Thoracic aorta (tissue), 2 donors: Measurements from ENCODE around the gene MLF2. TPM values are rescaled to one million over a fixed set of nuclear protein-coding genes. Genes with fewer than 3 reads are reported as not detected.

Source experiments
- ATAC-seq: fragments of 150-250 bp; one replicate; pipeline ENCODE4 v1.8.0; 2017; ENCODE audit warnings: low read depth; ENCODE audit not compliant: insufficient number of reproducible peaks, low FRiP score
- DNase-seq: peaks from one replicate; pipeline ENCODE4 v3.0.0-alpha.2; 2020; ENCODE audit warnings: low spot score
- H3K27ac ChIP-seq, 2 donors: fragments of 200-600 bp; sonication (generic); 1 replicate in 1 of 2; 2 replicates in 1 of 2; pipeline ENCODE4 v1.5.1; 2016; ENCODE audit warnings: mild to moderate bottlenecking in 2 of 2, moderate library complexity in 2 of 2
- H3K27me3 ChIP-seq: fragments of 200-600 bp; sonication (generic); replicated peaks from 2 replicates; pipeline ENCODE4 v1.6.0; 2016; ENCODE audit warnings: mild to moderate bottlenecking; ENCODE audit not compliant: insufficient read depth
- H3K36me3 ChIP-seq: fragments of 200-600 bp; sonication (generic); one replicate; pipeline ENCODE4 v1.5.1; 2016
- H3K4me1 ChIP-seq, 2 donors: fragments of 200-600 bp; sonication (generic); 1 replicate in 1 of 2; 2 replicates in 1 of 2; pipeline versions ENCODE4 v1.5.1 to v1.6.0; 2016; ENCODE audit warnings: low read depth in 2 of 2, mild to moderate bottlenecking in 1 of 2; ENCODE audit not compliant: control insufficient read depth in 1 of 2
- H3K4me3 ChIP-seq: fragments of 200-600 bp; sonication (generic); 2 replicates; pipeline ENCODE4 v1.5.1; 2016; ENCODE audit warnings: mild to moderate bottlenecking
- H3K9me3 ChIP-seq: fragments of 200-600 bp; sonication (generic); 2 replicates; pipeline ENCODE4 v1.5.1; 2016
- CTCF ChIP-seq: fragments of 200-600 bp; sonication (generic); IDR thresholded peaks from one replicate; pipeline ENCODE4 v1.5.1; 2019; ENCODE audit warnings: antibody characterized with exemption
- total RNA-seq, 2 donors: library from RNA; depleted of rRNA; stranded (reverse); fragments of >200 nt; gene quantifications; one replicate each; pipeline versions ENCODE4 v1.1.0 to v1.2.3, GENCODE V29; 2016

MLF2 gene
- total RNA-seq, 2 donors from 2014 or later = 129 to 179 TPM

- H3K9me3 ChIP-seq = no peaks in the 10 kb centered on the region
- TF ChIP-seq CTCF = no peak
- no peak overlapping the region for H3K27ac ChIP-seq
- no peaks in the 10 kb centered on the region for H3K27me3 ChIP-seq
- DNase-seq = no peak
- no peak for ATAC-seq
- no peaks in the 10 kb centered on the region for H3K36me3 ChIP-seq
- no peak overlapping the region for H3K4me3 ChIP-seq
- H3K4me1 ChIP-seq = no peaks in the 10 kb centered on the region
These were observed 33.6 kb upstream of the MLF2 start for GRCh38 chr12:6786416-6787094.

- Histone ChIP-seq H3K4me1 (no peaks in the 10 kb centered on the region), H3K9me3 (no peaks in the 10 kb centered on the region), H3K27ac (no peak overlapping the region), H3K4me3 (no peak overlapping the region), H3K36me3 (no peaks in the 10 kb centered on the region), H3K27me3 (no peaks in the 10 kb centered on the region)
- DNase-seq (no peak), ATAC-seq (no peak)
- TF ChIP-seq CTCF = no peak
These were observed 31.8 kb upstream of the MLF2 start for GRCh38 chr12:6784761-6785160.

GRCh38 chr12:6784296-6784695, 31.4 kb upstream of the MLF2 start:
- Histone ChIP-seq H3K4me1 (no peaks in the 10 kb centered on the region), H3K27me3 (no peaks in the 10 kb centered on the region), H3K9me3 (no peaks in the 10 kb centered on the region), H3K36me3 (no peaks in the 10 kb centered on the region), H3K4me3 (no peak overlapping the region), H3K27ac (no peak overlapping the region)
- DNase-seq = no peak
- no peak for TF ChIP-seq CTCF
- ATAC-seq = no peak

GRCh38 chr12:6783828-6784227, 30.9 kb upstream of the MLF2 start:
- DNase-seq (no peak), ATAC-seq (no peak)
- Histone ChIP-seq H3K27me3 (no peaks in the 10 kb centered on the region), H3K4me3 (no peak overlapping the region), H3K36me3 (no peaks in the 10 kb centered on the region), H3K9me3 (no peaks in the 10 kb centered on the region), H3K27ac (no peak overlapping the region), H3K4me1 (no peaks in the 10 kb centered on the region)
- no peak for TF ChIP-seq CTCF

- ATAC-seq = no peak
- Histone ChIP-seq H3K27me3 (no peaks in the 10 kb centered on the region), H3K4me1 (peaks cover 4 to 7% of the 10 kb centered on the region in 2 donors)
These were observed 30.1 kb upstream of the MLF2 start for GRCh38 chr12:6782850-6783566.

More at GRCh38 chr12:6782850-6783566, 30.1 kb upstream of the MLF2 start:
- DNase-seq = no peak
- Histone ChIP-seq H3K36me3 (no peaks in the 10 kb centered on the region), H3K27ac (no peak overlapping the region), H3K9me3 (no peaks in the 10 kb centered on the region), H3K4me3 (no peak overlapping the region)
- no peak for TF ChIP-seq CTCF
